Measurements from ENCODE around the gene LKAAEAR1.

Gene LKAAEAR1

GRCh38 chr20:64039293-64040160, 44.7 kb downstream of the LKAAEAR1 start:
- DNase-seq (ENCODE audit: low read depth in 2 of 2, low spot score in 1 of 2): no peak

DNA sequence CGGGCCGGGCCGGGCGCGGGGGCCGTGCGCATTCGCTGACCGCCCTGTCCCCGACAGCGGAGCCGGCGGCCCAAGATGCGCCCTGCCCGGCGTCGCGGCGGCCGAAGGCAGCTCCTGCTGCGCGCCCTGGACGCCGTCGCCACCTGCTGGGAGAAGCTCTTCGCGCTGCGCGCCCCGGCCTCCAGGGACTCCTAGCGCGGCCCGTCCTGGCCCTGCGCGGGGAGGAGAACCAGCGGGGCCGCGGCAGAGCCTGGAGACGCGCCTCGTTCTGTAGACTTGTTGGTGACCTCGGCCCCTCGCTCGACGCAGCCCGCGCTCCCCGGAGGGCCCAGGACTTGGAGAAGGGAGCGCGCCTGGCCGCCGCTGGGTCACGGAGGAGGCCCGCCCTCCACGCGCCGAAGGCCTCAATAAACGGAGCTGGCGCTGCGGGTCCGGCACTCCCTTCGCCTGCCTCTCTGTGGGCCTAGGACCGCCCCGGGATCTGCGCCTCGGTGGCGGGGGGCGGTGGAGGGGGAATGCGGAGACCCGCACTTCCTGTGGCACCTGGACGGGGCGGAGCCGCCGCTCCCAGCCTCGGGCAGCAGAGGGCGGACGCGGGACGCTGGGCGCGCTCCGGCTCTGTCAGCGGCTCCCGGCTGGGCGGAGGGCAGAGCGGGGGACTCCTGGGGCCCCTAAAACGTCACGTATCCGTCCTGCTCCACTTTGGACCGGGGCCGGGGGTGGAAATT, 45.5 kb downstream of the LKAAEAR1 start:
- peak; percentile 44 to 45 for DNase-seq (ENCODE audit: low read depth in 2 of 2, low spot score in 1 of 2)

DNA sequence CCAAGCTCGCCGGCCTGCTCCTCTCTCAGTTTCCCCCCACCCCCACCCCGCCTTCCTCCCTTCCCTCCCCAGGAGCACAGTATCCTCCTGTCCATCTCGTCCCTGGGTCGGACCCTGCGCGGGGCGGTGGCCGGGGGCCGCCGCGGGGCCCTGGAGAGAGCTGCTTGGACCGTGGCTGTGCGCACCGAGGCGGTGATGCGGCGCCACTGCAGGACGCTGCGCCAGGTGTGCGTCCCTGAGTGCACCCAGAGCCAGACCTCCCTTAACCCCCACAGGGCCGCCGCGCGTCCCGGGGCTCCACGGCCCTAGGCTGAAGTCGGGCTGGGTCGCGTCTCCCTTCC, 46.0 kb downstream of the LKAAEAR1 start:
- DNase-seq (ENCODE audit: low read depth in 2 of 2, low spot score in 1 of 2): no peak

DNA sequence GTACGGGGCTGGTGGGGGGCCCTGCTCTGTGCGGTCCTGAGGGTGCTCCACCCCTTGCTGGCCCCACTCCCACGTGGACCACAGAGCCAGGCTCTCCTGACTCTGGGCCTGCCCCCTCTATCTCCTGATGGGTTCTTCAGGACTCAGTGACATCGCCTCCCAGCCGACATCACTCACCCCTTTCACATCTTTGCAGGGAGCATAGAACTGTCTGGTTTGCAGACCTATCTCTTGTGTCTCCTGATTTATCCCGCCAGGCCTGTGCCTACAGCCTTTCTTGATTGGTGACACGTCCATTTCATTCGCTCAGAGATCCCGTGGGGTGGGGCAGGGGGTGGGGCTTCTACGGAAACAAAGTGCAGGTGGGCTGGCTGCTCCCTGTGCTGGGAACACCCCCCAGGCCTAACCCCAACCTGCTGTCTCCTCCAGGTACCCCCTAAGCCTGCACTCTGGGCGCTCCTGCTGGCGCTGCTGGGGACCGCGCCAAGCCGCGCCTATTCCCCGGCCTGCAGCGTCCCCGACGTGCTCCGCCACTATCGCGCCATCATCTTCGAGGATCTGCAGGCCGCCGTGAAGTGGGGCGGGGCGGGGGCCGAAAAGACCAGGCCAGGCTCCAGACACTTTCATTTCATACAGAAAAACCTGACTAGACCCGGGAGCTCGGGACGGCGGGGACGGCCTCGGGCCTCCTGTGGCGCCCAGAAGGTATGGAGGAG, 46.5 kb downstream of the LKAAEAR1 start:
- DNase-seq (ENCODE audit: low read depth in 2 of 2, low spot score in 1 of 2): no peak

GRCh38 chr20:64037199-64037497, 47.0 kb downstream of the LKAAEAR1 start:
- no peak for DNase-seq (ENCODE audit: low read depth in 2 of 2, low spot score in 1 of 2)

DNA sequence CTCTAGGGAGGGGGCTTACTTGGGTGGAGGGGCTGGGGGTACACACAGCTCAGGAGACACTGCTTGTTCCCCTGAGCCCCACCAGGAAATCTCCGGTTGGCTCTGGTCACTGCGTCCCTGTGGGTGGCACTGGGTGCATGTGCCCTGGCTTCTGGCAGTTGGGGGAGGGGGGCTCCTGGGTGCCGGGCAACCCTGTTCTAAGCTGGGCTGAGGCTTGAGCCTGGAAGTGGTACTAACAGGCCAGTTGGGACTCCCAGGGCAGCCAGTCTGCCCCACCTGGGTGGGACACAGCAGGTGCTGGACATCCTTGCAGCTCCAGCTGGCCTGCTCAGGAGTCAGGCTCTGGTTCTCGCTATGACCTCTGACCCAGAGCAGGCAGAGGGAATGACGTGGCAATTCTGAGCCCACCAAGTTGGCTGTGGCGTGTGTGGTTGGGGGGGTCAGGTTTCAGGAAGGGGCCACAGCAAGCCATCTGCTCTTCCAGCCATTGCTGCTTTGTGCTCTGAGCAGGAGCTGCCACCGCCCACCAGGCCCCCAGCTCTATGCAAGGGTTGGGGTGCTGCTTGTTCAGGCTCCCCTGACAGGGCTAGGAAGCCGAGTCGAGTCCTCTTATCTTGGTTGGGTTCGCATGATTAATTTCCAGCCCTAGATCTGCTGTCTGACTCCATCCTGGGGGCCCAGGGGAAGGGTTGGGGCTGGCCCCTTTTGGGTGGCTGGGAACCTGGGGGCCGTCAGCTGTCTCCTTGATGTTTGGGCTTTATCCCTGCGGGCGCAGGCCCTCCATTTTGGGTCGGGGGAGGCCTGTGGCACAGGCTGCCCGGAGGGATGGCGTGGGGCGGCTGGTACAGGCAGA, 47.6 kb downstream of the LKAAEAR1 start:
- no peak for DNase-seq (ENCODE audit: low read depth in 2 of 2, low spot score in 1 of 2)

GRCh38 chr20:64035933-64036345, 48.3 kb downstream of the LKAAEAR1 start, which contains the start of gene C20orf204:
Gene C20orf204, plus strand, starts transcription at chr20:64036182. Its CDS starts 142 bp downstream, at chr20:64036324.
- DNase-seq (ENCODE audit: low read depth in 2 of 2, low spot score in 1 of 2): no peak

DNA sequence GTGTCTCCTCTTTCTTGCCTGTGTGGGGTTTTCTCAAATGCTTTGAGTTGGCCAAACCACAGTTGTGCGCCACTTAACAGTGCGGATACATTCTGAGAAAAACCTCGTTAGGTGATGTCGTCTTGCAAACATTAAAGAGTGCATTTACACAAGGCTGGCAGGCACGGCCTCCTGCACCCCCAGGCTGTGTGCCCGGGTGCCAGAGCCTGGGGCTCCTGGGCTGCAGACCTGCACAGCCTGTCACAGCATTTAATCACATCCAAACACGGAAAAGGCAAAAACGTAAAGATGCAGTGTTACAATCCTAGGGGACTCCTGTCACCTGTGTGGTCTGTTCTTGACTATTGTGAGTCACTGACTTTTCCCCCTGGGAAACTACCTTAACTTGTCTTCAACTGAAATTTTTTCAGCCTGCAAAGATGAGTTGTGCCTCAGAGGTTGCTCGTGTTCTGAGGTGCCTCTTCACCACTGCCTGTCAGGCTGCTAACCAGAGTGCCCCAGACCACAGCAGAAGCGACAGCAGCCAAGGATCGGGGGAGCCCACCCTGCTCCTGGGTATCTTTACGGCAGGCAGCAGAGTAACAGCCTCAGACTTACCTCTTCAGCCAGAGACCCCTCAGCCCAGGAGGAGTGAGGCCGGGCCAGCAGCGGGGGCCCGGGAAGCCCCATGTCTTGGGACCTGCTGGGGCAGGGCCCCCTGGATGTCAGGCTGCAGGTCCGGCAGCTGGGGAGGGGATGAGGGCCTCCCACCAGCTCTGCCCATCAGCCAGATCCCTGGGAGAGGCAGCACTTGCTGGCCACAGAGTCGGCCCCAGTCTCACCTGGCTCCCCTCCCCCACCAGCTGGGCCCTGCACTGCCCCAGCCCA, 48.9 kb downstream of the LKAAEAR1 start:
- DNase-seq (ENCODE audit: low read depth in 2 of 2, low spot score in 1 of 2): no peak

DNA sequence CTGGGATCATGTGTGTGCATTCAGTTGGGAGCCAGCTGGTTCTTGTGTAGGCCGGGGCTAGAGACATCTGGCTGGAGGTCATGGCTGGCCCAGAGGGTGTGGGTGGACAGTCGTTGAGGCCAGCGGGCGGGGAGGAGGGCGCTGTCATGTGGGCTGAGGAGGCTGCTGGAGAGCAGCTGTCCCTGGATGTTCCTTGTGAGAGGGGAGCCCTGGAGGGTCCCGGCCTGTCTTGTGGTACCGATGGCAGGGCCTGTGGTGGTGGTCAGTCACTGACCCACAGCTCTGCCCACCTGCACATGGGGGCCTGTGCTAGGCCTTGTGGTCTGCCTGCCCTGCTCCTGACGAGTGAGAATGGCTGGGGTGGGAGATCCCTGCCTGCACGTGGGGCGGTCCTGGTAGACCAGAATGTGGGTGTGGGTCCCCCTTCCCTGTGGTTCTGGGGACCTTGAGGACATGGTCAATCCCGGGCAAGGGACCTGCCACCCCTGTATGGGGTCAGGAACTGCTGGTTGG, 50.2 kb downstream of the LKAAEAR1 start:
- no peak for DNase-seq (ENCODE audit: low read depth in 2 of 2, low spot score in 1 of 2)

All from stimulated activated CD8-positive, alpha-beta memory T cell treated with anti-CD3 and anti-CD28 coated beads, Interleukin-4, amount 100 ng/mL, for 4 hours (primary cell).